DND-41 (cell line): ENCODE measurements around the gene PLCG1.

Experiments used
- ATAC-seq: fragments of 200-7000 bp; cut with Tn5 transposase; 3 replicates; pipeline ENCODE4 v1.9.1; 2021; ENCODE audit warnings: low read depth; ENCODE audit not compliant: insufficient read depth
- DNase-seq: peaks from one replicate; pipeline ENCODE4 v3.0.0-alpha.2; 2020
- H2AFZ ChIP-seq: 2 replicates; pipeline ENCODE4 v1.6.0; 2012; ENCODE audit warnings: low read depth, low read length
- H3K27ac ChIP-seq: 2 replicates; pipeline ENCODE4 v1.5.1; 2012; ENCODE audit warnings: low read length, inconsistent platforms
- H3K27me3 ChIP-seq: fragments of 200-600 bp; sonication (generic); 2 replicates; pipeline ENCODE4 v1.6.0; 2012; ENCODE audit warnings: low read length, mild to moderate bottlenecking, inconsistent platforms; ENCODE audit not compliant: insufficient read depth, poor library complexity
- H3K36me3 ChIP-seq: 2 replicates; pipeline ENCODE4 v1.5.1; 2012; ENCODE audit warnings: low read length, inconsistent platforms; ENCODE audit not compliant: insufficient read depth
- H3K4me1 ChIP-seq: 2 replicates; pipeline ENCODE4 v1.5.1; 2012; ENCODE audit warnings: mild to moderate bottlenecking, low read length; ENCODE audit not compliant: insufficient read depth
- H3K4me2 ChIP-seq: 2 replicates; pipeline ENCODE4 v1.6.0; 2012; ENCODE audit warnings: mild to moderate bottlenecking, moderate library complexity, low read length, inconsistent platforms; ENCODE audit not compliant: insufficient read depth
- H3K4me3 ChIP-seq, 2 experiments: fragments of 200-600 bp in 1 of 2; shearing (Covaris generic) in 1 of 2; 2 replicates each; pipeline ENCODE4 v1.5.1; 2012 to 2016; ENCODE audit warnings: inconsistent platforms in 2 of 2, low read length in 2 of 2, mild to moderate bottlenecking in 2 of 2, low read depth in 1 of 2, moderate library complexity in 1 of 2
- H3K79me2 ChIP-seq: 2 replicates; pipeline ENCODE4 v1.6.0; 2012; ENCODE audit warnings: low read length, inconsistent platforms; ENCODE audit not compliant: insufficient read depth
- H3K9ac ChIP-seq: 2 replicates; pipeline ENCODE4 v1.6.0; 2012; ENCODE audit warnings: low read depth, mild to moderate bottlenecking, inconsistent platforms, low read length, moderate library complexity
- H3K9me3 ChIP-seq: 2 replicates; pipeline ENCODE4 v1.5.1; 2012; ENCODE audit warnings: low read length, moderate library complexity, mild to moderate bottlenecking, inconsistent platforms; ENCODE audit not compliant: insufficient read depth, severe bottlenecking
- H4K20me1 ChIP-seq: 2 replicates; pipeline ENCODE4 v1.6.0; 2012; ENCODE audit warnings: low read length; ENCODE audit not compliant: insufficient read depth
- CTCF ChIP-seq: IDR thresholded peaks from 2 replicates; pipeline ENCODE4 v1.5.1; 2012; ENCODE audit warnings: borderline replicate concordance, low read length, moderate library complexity, mild to moderate bottlenecking; ENCODE audit not compliant: poor library complexity, severe bottlenecking; ENCODE audit errors: extremely low read depth
- EZH2 ChIP-seq: IDR thresholded peaks from 3 replicates; pipeline ENCODE4 v1.6.1; 2012; ENCODE audit warnings: borderline replicate concordance, low read depth, mild to moderate bottlenecking, moderate library complexity, low read length, inconsistent platforms; ENCODE audit not compliant: severe bottlenecking

Gene PLCG1

DNA sequence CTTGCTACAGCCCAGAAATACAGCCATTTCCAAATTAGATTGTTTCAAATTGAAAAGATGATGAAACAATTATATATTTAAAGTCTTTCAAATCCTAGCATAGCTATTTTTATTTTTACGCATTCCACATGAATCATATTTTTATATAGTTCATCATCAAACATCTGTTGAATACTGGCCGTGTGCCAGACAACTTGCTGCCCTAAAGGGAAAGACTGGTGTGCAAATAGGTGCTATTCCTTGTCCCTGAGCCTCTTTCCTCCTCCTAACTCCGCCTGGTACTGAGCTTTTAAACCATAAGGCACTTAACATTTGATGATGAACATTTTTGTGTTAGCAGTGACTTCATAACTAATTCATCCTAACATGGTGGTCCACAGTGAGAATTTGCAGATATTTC lies 18.7 kb upstream of the PLCG1 start:
- DNase-seq: no peak
- no peaks in the 10 kb centered on the region for H3K27me3 ChIP-seq
- no peak for ATAC-seq
- TF ChIP-seq CTCF (no peak), EZH2 (no peak)
- no peaks in the 10 kb centered on the region for H3K4me1 ChIP-seq
- no peak overlapping the region for H3K4me2 ChIP-seq
- no peak overlapping the region for H3K9ac ChIP-seq
- H3K79me2 ChIP-seq: no peaks in the 10 kb centered on the region
- no peak overlapping the region for H2AFZ ChIP-seq
- no peak overlapping the region for H3K4me3 ChIP-seq
- H4K20me1 ChIP-seq: peaks cover 4% of the 10 kb centered on the region; the same call in 1 of the 2 replicates
- H3K9me3 ChIP-seq: no peaks in the 10 kb centered on the region
- peaks cover 98% of the 10 kb centered on the region for H3K36me3 ChIP-seq
- H3K27ac ChIP-seq: no peak overlapping the region

GRCh38 chr20:41119614-41120561 lies 17.5 kb upstream of the PLCG1 start:
- no peaks in the 10 kb centered on the region for H3K79me2 ChIP-seq
- H3K4me1 ChIP-seq: no peaks in the 10 kb centered on the region
- H3K9ac ChIP-seq: no peak overlapping the region
- no peaks in the 10 kb centered on the region; the same call in 1 of the 2 replicates for H4K20me1 ChIP-seq
- TF ChIP-seq EZH2: no peak
- no peak for TF ChIP-seq CTCF
- H2AFZ ChIP-seq: no peak overlapping the region
- H3K27me3 ChIP-seq: no peaks in the 10 kb centered on the region
- no peaks in the 10 kb centered on the region for H3K9me3 ChIP-seq
- H3K4me3 ChIP-seq: no peak overlapping the region
- ATAC-seq (no peak), DNase-seq (no peak)
- no peak overlapping the region for H3K4me2 ChIP-seq
- peaks cover 96% of the 10 kb centered on the region for H3K36me3 ChIP-seq
- H3K27ac ChIP-seq: no peak overlapping the region

DNA sequence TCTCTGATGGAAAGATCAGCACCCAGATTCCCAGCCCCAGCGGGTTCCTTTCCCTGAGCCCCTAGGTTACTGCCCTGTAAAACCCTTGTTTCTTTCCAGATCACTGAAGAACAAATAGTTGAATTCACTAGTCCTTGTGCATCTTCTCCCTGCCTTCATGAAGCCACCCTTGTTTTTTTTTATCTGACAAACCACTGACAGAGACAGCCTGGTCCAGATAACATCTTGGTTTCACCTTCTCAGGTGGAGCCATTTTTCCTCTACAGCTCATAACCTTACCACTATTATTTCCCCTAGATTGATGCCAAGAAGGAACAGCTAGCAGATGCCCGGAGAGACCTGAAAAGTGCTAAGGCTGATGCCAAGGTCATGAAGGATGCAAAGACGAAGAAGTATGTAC lies 15.9 kb upstream of the PLCG1 start:
- no peak overlapping the region for H3K9ac ChIP-seq
- ATAC-seq (no peak), DNase-seq (no peak)
- no peaks in the 10 kb centered on the region for H3K79me2 ChIP-seq
- no peaks in the 10 kb centered on the region for H3K4me1 ChIP-seq
- H3K4me3 ChIP-seq: no peak overlapping the region
- no peak for TF ChIP-seq EZH2
- no peak for TF ChIP-seq CTCF
- H3K4me2 ChIP-seq: no peak overlapping the region
- no peak overlapping the region for H2AFZ ChIP-seq
- H3K27ac ChIP-seq: no peak overlapping the region
- no peaks in the 10 kb centered on the region; the same call in 1 of the 2 replicates for H4K20me1 ChIP-seq
- peaks cover 96% of the 10 kb centered on the region for H3K36me3 ChIP-seq
- no peaks in the 10 kb centered on the region for H3K9me3 ChIP-seq
- no peaks in the 10 kb centered on the region for H3K27me3 ChIP-seq
